Choroid plexus epithelial cell (primary cell): Measurements from ENCODE around the gene MATR3.
"Not testable (repeated sequence)": the region's sequence is repeated elsewhere in the genome, so short reads cannot be mapped to it uniquely, and the experiment has no call there.

Source experiments
- DNase-seq: peaks from one replicate; pipeline ENCODE4 v3.0.0-alpha.2; 2010; ENCODE audit warnings: low read depth
- H3K4me3 ChIP-seq: 2 replicates; pipeline ENCODE4 v1.5.1; 2011; ENCODE audit warnings: low read depth, mild to moderate bottlenecking, control low read depth, low read length, moderate library complexity
- CTCF ChIP-seq: conservative IDR thresholded peaks from 2 replicates; pipeline ENCODE4 v1.5.1; 2011; ENCODE audit warnings: low read depth, mild to moderate bottlenecking, control low read depth, inconsistent platforms, low read length, moderate library complexity

MATR3 gene

GRCh38 chr5:139265001-139265400, 28.5 kb upstream of the MATR3 start:
- DNase-seq: no peak
- TF ChIP-seq CTCF: no peak
- H3K4me3 ChIP-seq: no peak overlapping the region

- H3K4me3 ChIP-seq: no peak overlapping the region
- DNase-seq: no peak
- no peak for TF ChIP-seq CTCF
Measured at GRCh38 chr5:139266236-139266635, 27.3 kb upstream of the MATR3 start.

GRCh38 chr5:139267481-139267880, 26.1 kb upstream of the MATR3 start:
- H3K4me3 ChIP-seq: no peak overlapping the region
- TF ChIP-seq CTCF: no peak
- no peak for DNase-seq

- TF ChIP-seq CTCF: peak; percentile 31
- no peak for DNase-seq
- no peak overlapping the region for H3K4me3 ChIP-seq
Measured at GRCh38 chr5:139268364-139269202, 25.0 kb upstream of the MATR3 start.

- not testable (repeated sequence) for DNase-seq
Measured at GRCh38 chr5:139270718-139271117, 22.8 kb upstream of the MATR3 start.

GRCh38 chr5:139271201-139272027, 22.1 kb upstream of the MATR3 start:
- H3K4me3 ChIP-seq: no peak overlapping the region
- peak; percentile 86 for DNase-seq
- TF ChIP-seq CTCF: no peak

More at GRCh38 chr5:139270718-139271117, 22.8 kb upstream of the MATR3 start:
- H3K4me3 ChIP-seq: not testable (repeated sequence)

- TF ChIP-seq CTCF: no peak
- no peak overlapping the region for H3K4me3 ChIP-seq
- DNase-seq: peak; percentile 23
Measured at GRCh38 chr5:139272471-139273321, 20.8 kb upstream of the MATR3 start.
